PC-9 (cell line): ENCODE data around the gene ADI1.

Experiments
- EZH2 ChIP-seq: fragments of 200-600 bp; sonication (generic); IDR thresholded peaks from 2 replicates; pipeline ENCODE4 v1.8.0; 2017; ENCODE audit warnings: antibody characterized with exemption, low read depth
- TF ChIP-seq, protein P1 (sequence below): fragments of 200-600 bp; sonication (generic); conservative IDR thresholded peaks from 2 replicates; pipeline ENCODE4 v1.6.1; 2017; ENCODE audit warnings: mixed run types, antibody characterized with exemption, mild to moderate bottlenecking, moderate library complexity

DNA sequence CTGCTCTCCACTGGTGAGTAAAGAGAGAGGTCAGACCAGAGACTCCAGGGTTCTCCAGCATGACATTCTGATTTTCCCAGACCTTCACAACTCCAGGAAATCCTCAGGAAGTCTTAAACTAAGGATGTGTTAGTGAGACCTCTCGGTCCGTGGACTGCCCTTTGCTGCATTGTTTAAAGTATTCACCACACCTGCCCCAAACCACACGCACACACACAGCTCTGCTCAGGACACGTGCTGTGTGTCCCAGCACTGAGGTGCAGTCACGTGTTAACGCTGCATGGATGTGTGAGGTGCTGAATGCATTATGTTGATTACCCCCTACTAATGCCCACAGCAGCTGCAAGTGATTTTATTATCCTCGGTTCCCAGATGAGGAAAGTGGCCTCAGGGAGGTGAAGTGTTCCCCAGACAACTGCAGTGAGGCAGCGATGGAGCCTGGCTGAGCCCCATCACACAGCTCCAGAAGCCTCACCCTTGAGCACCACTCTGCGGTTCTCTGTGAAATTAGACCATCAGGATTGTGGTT lies 71.5 kb downstream of the ADI1 start:
- TF ChIP-seq EZH2 = no peak
- TF ChIP-seq, protein P1, sequence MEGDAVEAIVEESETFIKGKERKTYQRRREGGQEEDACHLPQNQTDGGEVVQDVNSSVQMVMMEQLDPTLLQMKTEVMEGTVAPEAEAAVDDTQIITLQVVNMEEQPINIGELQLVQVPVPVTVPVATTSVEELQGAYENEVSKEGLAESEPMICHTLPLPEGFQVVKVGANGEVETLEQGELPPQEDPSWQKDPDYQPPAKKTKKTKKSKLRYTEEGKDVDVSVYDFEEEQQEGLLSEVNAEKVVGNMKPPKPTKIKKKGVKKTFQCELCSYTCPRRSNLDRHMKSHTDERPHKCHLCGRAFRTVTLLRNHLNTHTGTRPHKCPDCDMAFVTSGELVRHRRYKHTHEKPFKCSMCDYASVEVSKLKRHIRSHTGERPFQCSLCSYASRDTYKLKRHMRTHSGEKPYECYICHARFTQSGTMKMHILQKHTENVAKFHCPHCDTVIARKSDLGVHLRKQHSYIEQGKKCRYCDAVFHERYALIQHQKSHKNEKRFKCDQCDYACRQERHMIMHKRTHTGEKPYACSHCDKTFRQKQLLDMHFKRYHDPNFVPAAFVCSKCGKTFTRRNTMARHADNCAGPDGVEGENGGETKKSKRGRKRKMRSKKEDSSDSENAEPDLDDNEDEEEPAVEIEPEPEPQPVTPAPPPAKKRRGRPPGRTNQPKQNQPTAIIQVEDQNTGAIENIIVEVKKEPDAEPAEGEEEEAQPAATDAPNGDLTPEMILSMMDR = no peak
